Neuronal stem cell (in vitro differentiated cells): ENCODE results near the gene ZWILCH.

Source experiments
- DNase-seq: peaks from one replicate; pipeline ENCODE4 v3.0.0-alpha.2; 2013; ENCODE audit warnings: low spot score
- H2AFZ ChIP-seq: one replicate; pipeline ENCODE4 v1.6.1; 2013; ENCODE audit warnings: mild to moderate bottlenecking, low read length, inconsistent platforms
- H2AK5ac ChIP-seq: 2 replicates; pipeline ENCODE4 v1.6.1; 2013; ENCODE audit warnings: low read depth, mild to moderate bottlenecking, inconsistent platforms, low read length, moderate library complexity, mixed read lengths
- H2BK120ac ChIP-seq: 2 replicates; pipeline ENCODE4 v1.6.1; 2013; ENCODE audit warnings: low read depth, mild to moderate bottlenecking, inconsistent platforms, low read length, moderate library complexity, mixed read lengths
- H2BK12ac ChIP-seq: one replicate; pipeline ENCODE4 v1.6.1; 2013; ENCODE audit warnings: low read length, inconsistent platforms
- H2BK15ac ChIP-seq: 2 replicates; pipeline ENCODE4 v1.6.1; 2013; ENCODE audit warnings: mild to moderate bottlenecking, low read length, inconsistent platforms, mixed read lengths
- H2BK5ac ChIP-seq: one replicate; pipeline ENCODE4 v1.6.1; 2013; ENCODE audit warnings: inconsistent platforms, mild to moderate bottlenecking, low read length, moderate library complexity
- H3K14ac ChIP-seq: one replicate; pipeline ENCODE4 v1.6.1; 2013; ENCODE audit warnings: low read length, inconsistent platforms
- H3K18ac ChIP-seq: 2 replicates; pipeline ENCODE4 v1.6.1; 2013; ENCODE audit warnings: low read length, inconsistent platforms
- H3K23ac ChIP-seq: 2 replicates; pipeline ENCODE4 v1.6.1; 2013; ENCODE audit warnings: low read depth, mild to moderate bottlenecking, mixed read lengths, low read length, inconsistent platforms; ENCODE audit not compliant: poor library complexity
- H3K27ac ChIP-seq: replicated peaks from 3 replicates; pipeline ENCODE4 v1.5.1; 2013; ENCODE audit warnings: low read length, inconsistent platforms
- H3K27me3 ChIP-seq, 3 experiments: 2 replicates each; pipeline ENCODE4 v1.6.1; 2013; ENCODE audit warnings: low read length in 3 of 3, mild to moderate bottlenecking in 2 of 3, inconsistent platforms in 1 of 3, low read depth in 1 of 3, mixed read lengths in 1 of 3, moderate library complexity in 1 of 3; ENCODE audit not compliant: control insufficient read depth in 3 of 3, insufficient read depth in 3 of 3
- H3K36me3 ChIP-seq, 2 donors: replicated peaks in 1 of 2; 2 replicates each; pipeline ENCODE4 v1.6.1; 2013; ENCODE audit warnings: low read length in 2 of 2; ENCODE audit not compliant: control insufficient read depth in 2 of 2, insufficient read depth in 2 of 2
- H3K4ac ChIP-seq: 2 replicates; pipeline ENCODE4 v1.6.1; 2013; ENCODE audit warnings: inconsistent platforms, mild to moderate bottlenecking, low read length, moderate library complexity
- H3K4me1 ChIP-seq, 2 donors: 1 replicate in 1 of 2; 2 replicates in 1 of 2; pipeline ENCODE4 v1.6.1; 2013; ENCODE audit warnings: low read length in 2 of 2, low read depth in 1 of 2; ENCODE audit not compliant: control insufficient read depth in 2 of 2, insufficient read depth in 1 of 2
- H3K4me2 ChIP-seq: one replicate; pipeline ENCODE4 v1.6.1; 2013; ENCODE audit warnings: mild to moderate bottlenecking, low read length, inconsistent platforms; ENCODE audit not compliant: insufficient read depth, poor library complexity, severe bottlenecking
- H3K4me3 ChIP-seq, 2 donors: 2 replicates each; pipeline ENCODE4 v1.5.1; 2013; ENCODE audit warnings: low read length in 2 of 2, mild to moderate bottlenecking in 2 of 2, inconsistent platforms in 1 of 2, moderate library complexity in 1 of 2
- H3K79me1 ChIP-seq: one replicate; pipeline ENCODE4 v1.6.1; 2013; ENCODE audit warnings: low read depth, mild to moderate bottlenecking, inconsistent platforms, low read length, moderate library complexity
- H3K9ac ChIP-seq: one replicate; pipeline ENCODE4 v1.6.1; 2013; ENCODE audit warnings: mild to moderate bottlenecking, low read depth, low read length, inconsistent platforms; ENCODE audit not compliant: poor library complexity
- H3K9me3 ChIP-seq, 2 donors: replicated peaks in 1 of 2; 2 replicates each; pipeline versions ENCODE3 to v1.6.1; 2013; ENCODE audit warnings: low read length in 2 of 2, mild to moderate bottlenecking in 2 of 2, inconsistent platforms in 1 of 2, low read depth in 1 of 2, mixed read lengths in 1 of 2, moderate library complexity in 1 of 2; ENCODE audit not compliant: control insufficient read depth in 2 of 2, insufficient read depth in 1 of 2
- H4K8ac ChIP-seq: one replicate; pipeline ENCODE4 v1.6.1; 2013; ENCODE audit warnings: low read depth, mild to moderate bottlenecking, inconsistent platforms, low read length, moderate library complexity
- H4K91ac ChIP-seq: one replicate; pipeline ENCODE4 v1.6.1; 2013; ENCODE audit warnings: low read length, low read depth, mild to moderate bottlenecking, inconsistent platforms; ENCODE audit not compliant: poor library complexity
- WGBS, 2 donors: extraction: QIAGEN DNeasy Blood & Tissue Kit; methylation state at CpG; one replicate each; pipeline ENCODE4 v1.1.7; 2013; ENCODE audit warnings: missing lambda C conversion rate in 2 of 2, mixed read lengths in 1 of 2; ENCODE audit not compliant: insufficient read length in 2 of 2, insufficient replicate concordance in 1 of 2; ENCODE audit errors: extremely low coverage in 2 of 2; 5-methylcytosine and 5-hydroxymethylcytosine counted together

ZWILCH gene

GRCh38 chr15:66535056-66535455 is 29.9 kb downstream of the ZWILCH start:
- Histone ChIP-seq H3K36me3 (peaks cover 4 to 91% of the 10 kb centered on the region in 2 donors), H3K27me3 (no peaks in the 10 kb centered on the region)
- WGBS, 2 donors = no CpG with 5 or more reads among the region's 9 CpGs

GRCh38 chr15:66542896-66543295 is 37.8 kb downstream of the ZWILCH start:
- H2BK120ac ChIP-seq = no peak overlapping the region
- H3K36me3 ChIP-seq = peaks cover 5 to 75% of the 10 kb centered on the region in 2 donors
- H3K4me3 ChIP-seq = no peak overlapping the region
- H2BK5ac ChIP-seq = no peak overlapping the region
- no peak overlapping the region for H2BK12ac ChIP-seq
- H2AK5ac ChIP-seq = no peak overlapping the region
- H3K4me1 ChIP-seq = no peaks in the 10 kb centered on the region
- H3K27ac ChIP-seq = no peak overlapping the region
- no peaks in the 10 kb centered on the region for H3K9me3 ChIP-seq
- no peak overlapping the region for H3K18ac ChIP-seq
- no peak overlapping the region for H4K91ac ChIP-seq
- H2BK15ac ChIP-seq = no peak overlapping the region
- H3K23ac ChIP-seq = no peak overlapping the region
- H3K79me1 ChIP-seq = no peaks in the 10 kb centered on the region
- H3K14ac ChIP-seq = no peak overlapping the region
- H2AFZ ChIP-seq = no peak overlapping the region
- WGBS, 2 donors = no CpG with 5 or more reads among the region's 4 CpGs
- H3K9ac ChIP-seq = no peak overlapping the region
- no peaks in the 10 kb centered on the region for H3K27me3 ChIP-seq
- H3K4ac ChIP-seq = no peak overlapping the region
- H4K8ac ChIP-seq = no peak overlapping the region
- H3K4me2 ChIP-seq = no peak overlapping the region
- no peak for DNase-seq

More at GRCh38 chr15:66535056-66535455, 29.9 kb downstream of the ZWILCH start:
- no peak overlapping the region for H3K27ac ChIP-seq
- no peaks in the 10 kb centered on the region for H3K79me1 ChIP-seq
- H3K18ac ChIP-seq = no peak overlapping the region
- no peak overlapping the region for H2BK120ac ChIP-seq
- no peak overlapping the region for H2BK5ac ChIP-seq
- no peak overlapping the region for H4K91ac ChIP-seq
- DNase-seq = no peak
- no peak overlapping the region for H3K9ac ChIP-seq
- no peak overlapping the region for H3K14ac ChIP-seq
- H3K9me3 ChIP-seq = no peaks in the 10 kb centered on the region
- no peak overlapping the region for H3K4me3 ChIP-seq
- H3K4me2 ChIP-seq = no peak overlapping the region
- H3K4me1 ChIP-seq = no peaks in the 10 kb centered on the region
- H2AK5ac ChIP-seq = no peak overlapping the region
- H4K8ac ChIP-seq = no peak overlapping the region
- H3K4ac ChIP-seq = no peak overlapping the region
- no peak overlapping the region for H3K23ac ChIP-seq
- H2BK15ac ChIP-seq = no peak overlapping the region
- H2AFZ ChIP-seq = no peak overlapping the region
- H2BK12ac ChIP-seq = no peak overlapping the region

GRCh38 chr15:66545255-66545654 is 40.1 kb downstream of the ZWILCH start:
- Histone ChIP-seq H3K4ac (no peak overlapping the region), H3K9ac (no peak overlapping the region), H2BK5ac (no peak overlapping the region), H3K4me1 (no peaks in the 10 kb centered on the region), H2BK120ac (no peak overlapping the region), H3K14ac (no peak overlapping the region), H3K36me3 (peaks cover 5 to 74% of the 10 kb centered on the region in 2 donors), H3K18ac (no peak overlapping the region), H2BK15ac (no peak overlapping the region), H3K4me2 (no peak overlapping the region), H3K23ac (no peak overlapping the region), H3K79me1 (no peaks in the 10 kb centered on the region), H4K8ac (no peak overlapping the region), H3K9me3 (no peaks in the 10 kb centered on the region), H2AK5ac (no peak overlapping the region), H3K4me3 (no peak overlapping the region), H4K91ac (no peak overlapping the region), H3K27me3 (no peaks in the 10 kb centered on the region), H2AFZ (no peak overlapping the region), H2BK12ac (no peak overlapping the region), H3K27ac (no peak overlapping the region)
- WGBS, 2 donors = no CpG with 5 or more reads among the region's 1 CpG
- no peak for DNase-seq

GRCh38 chr15:66555685-66556084 is 50.6 kb downstream of the ZWILCH start:
- no peak overlapping the region for H2BK120ac ChIP-seq
- H2BK15ac ChIP-seq = no peak overlapping the region
- no peak overlapping the region for H3K14ac ChIP-seq
- no peak overlapping the region for H3K4ac ChIP-seq
- no peak overlapping the region for H3K9ac ChIP-seq
- no peak overlapping the region for H3K23ac ChIP-seq
- H3K4me2 ChIP-seq = no peak overlapping the region
- no peak overlapping the region for H3K27ac ChIP-seq
- no peaks in the 10 kb centered on the region for H3K79me1 ChIP-seq
- H4K8ac ChIP-seq = no peak overlapping the region
- H3K27me3 ChIP-seq = no peaks in the 10 kb centered on the region
- H3K18ac ChIP-seq = no peak overlapping the region
- no peak overlapping the region for H3K4me3 ChIP-seq
- H3K9me3 ChIP-seq = peaks cover 0 to 7% of the 10 kb centered on the region in 2 donors
- peaks cover 10 to 25% of the 10 kb centered on the region in 2 donors for H3K36me3 ChIP-seq
- H2BK12ac ChIP-seq = no peak overlapping the region
- H4K91ac ChIP-seq = no peak overlapping the region
- no peak overlapping the region for H2AK5ac ChIP-seq
- no peak overlapping the region for H2BK5ac ChIP-seq
- H3K4me1 ChIP-seq = no peaks in the 10 kb centered on the region
- H2AFZ ChIP-seq = no peak overlapping the region
- no peak for DNase-seq
